GM21529 (cell line): ENCODE results near the gene CLEC11A.

Experiments
- ATAC-seq: cut with Tn5 transposase; IDR thresholded peaks from one replicate; pipeline ENCODE4 v1.9.1; 2021; ENCODE audit not compliant: unreplicated experiment

The CLEC11A gene

DNA sequence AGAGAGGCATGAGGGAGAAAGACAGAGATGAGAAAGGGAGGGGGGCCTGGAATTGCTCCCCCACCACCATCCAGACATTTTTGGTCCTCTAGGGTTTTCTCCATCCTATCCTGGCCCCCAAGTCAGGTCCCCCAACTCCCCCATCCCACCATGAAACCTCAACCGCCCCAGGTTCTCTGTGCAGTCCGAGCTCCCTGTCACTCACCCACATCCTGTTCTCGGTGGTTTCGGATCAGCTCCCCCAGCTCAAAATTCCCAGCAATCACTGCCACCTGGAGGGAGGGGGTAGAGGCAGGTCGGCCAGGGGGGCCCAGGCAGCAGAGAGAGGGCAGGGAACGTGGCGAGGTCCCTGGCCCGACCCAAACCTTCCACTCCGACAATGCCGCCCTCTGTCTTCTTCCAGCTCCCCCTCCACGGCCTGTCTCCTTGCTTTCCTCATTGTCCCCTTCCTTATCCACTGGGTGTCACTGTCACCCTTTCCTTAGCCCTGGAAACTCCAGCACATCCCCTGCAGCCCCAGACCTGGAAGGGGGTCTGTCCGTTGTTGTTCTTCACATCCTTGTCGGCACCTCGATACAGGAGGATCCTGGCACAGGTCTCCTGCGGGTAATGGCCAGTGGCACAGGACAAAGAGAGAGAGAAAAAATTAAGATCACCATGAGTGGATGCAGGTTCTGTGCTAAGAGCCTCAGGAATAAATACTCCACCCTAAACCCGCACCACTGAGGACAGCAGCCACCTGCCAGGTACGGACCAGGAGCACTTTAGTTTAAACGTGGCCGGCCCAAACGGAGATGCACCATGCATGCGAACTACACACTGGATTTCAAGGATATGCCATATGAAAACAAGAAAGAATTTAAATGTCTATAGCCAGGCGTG, 19.0 kb upstream of the CLEC11A start:
- ATAC-seq, result no peak

DNA sequence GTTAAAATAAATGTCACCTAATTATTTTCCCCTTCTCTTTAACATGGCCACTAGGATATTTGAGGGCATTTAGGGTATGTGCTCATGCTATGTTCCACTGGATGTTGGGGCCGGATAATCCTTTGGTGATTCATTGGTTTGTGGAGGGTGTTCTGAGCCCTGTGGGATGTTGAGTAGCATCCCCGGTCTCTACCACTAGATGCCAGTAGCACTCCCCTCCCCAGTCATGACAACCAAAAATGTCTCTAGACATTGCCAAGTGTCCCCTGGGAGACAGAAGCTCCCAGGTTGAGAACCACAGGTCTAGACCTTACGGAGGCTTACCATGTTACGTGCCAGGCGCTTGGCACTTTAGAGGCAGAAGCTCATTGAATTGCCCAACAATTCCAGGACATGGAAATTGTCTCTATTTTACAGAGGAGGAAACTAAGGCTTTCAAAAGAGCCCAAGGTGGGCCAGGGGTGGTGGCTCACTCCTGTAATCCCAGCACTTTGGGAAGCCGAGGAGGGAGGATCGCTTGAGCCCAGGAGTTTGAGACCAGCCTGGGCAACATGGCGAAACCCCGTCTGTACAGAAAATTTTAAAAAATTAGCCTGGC, 17.6 kb upstream of the CLEC11A start:
- no peak for ATAC-seq

DNA sequence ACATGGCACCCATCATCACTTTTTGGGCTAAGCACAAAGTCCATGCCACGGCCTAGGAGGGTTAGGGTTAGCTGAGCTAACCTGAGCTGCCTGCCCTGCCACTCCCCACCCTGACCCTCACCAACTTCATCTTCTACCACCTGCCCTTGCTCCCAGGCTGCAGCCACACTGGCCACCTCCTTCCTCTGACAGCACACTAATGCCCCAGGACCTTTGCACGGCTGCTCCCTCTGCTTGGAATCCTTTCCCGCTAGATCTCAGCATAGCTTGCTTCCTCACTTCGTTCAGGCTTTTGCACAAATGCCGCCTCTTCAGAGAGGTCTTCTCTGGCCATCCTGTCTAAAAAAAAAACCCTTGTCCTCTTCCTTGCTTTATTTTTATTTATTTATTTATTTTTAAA, 16.8 kb upstream of the CLEC11A start:
- no peak for ATAC-seq

DNA sequence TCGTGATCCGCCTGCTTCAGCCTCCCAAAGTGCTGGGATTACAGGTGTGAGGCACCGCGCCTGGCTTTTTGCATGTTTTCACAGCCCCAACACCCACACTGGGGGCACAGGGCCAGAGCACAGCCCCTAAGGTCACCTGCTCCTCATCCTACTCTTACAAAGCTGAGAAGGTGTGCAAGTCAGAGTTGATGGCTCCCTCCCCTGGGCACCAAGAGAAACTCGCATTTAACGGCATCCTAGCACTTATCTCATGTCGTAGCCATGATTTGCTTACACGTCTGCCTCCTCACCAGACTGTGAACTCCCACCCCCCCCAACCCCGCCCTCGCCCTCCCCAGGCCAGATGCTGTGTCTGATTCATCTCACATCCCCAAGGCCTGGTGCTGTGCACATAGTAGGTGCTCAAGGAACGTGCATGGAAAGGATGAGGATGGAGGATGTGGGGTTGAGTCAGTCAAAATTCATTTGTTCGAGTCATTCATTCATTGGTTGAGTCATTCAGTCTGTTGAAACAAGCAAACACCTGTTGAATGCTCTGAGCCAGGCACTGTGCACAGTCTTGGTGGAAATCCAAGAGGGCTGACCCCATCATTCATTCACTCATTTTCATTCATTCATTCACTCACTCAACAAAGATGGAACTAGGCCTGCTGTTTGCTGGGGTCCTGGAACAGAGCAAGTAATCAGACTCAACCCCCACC, 14.8 kb upstream of the CLEC11A start:
- ATAC-seq, result no peak

DNA sequence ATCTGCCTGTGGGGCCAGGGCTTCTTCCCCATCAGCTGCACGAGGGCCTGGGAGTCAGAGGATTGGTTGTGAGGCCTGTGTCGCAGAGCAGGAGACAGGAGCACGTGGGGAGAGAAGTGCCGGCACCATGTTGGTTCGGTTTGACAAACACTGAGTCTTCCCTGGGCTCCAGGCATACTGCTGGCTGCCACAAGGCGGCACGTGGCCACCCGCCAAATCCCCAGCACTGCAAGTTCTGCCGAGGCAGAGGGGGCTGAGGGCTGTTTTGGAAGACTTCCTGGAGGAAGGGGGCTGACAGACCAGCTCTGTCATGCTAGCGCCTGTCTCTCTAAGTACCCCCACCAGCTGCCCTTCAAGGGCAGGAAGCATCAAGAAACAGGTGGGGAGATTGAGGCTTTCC, 13.1 kb upstream of the CLEC11A start:
- ATAC-seq, result no peak

DNA sequence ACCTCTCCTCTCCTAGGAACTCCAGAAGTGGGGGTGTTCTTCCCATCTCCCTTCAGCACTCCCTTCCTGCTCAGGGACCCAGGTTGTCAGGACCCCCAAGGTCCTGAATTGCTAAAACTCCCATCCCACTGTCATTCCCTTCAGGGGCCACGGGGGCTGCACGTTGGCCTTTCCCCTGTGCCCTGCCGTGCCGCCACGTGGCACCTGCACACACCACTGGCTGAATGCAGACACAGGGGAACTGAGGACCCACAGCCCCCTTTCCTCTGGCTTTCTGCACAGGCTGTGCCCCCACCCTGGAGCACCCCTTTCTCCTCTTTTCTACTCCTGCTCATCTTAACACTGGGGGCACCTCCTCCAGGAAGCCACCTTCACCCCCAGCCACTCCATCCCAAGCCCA, 12.6 kb upstream of the CLEC11A start:
- ATAC-seq, result no peak

DNA sequence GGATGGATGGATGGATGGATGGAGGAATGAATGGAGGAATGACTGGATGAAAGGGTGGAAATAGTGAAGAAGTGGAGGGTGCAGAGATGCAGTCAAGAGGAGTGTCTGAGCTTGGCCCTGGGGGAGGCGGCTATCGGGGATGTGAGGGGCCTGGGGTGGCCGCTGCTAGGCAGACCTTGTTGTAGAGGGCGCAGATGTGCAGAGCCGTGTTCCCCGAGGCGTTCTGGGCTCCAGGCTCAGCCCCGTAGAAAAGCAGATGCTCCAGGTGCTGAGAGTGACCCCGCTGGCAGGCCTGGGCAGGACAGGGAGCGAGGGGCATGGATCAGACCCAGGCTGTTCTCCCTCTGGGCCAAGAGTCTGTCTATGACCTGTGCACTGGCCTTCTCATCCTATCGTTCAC, 12.0 kb upstream of the CLEC11A start:
- no peak for ATAC-seq

DNA sequence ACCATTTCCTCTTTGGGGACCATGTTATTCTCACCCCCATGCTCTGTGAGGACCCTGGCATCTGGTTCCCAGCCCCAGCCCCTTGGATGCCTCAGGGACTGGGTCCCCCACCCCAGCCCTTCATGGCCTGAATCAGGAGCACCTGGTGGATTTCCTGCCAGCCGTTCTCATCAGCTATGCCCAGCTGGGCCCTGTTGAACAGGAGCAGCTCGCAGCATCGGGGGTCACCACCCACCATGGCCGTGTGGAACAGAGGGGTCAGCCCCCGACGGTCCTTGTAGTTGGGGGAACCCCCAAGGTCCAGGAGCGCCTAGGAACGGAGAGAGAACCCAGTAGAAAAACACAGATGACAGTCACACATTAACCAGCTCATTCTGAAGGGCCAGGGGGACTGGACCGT, 11.4 kb upstream of the CLEC11A start:
- ATAC-seq, result no peak

DNA sequence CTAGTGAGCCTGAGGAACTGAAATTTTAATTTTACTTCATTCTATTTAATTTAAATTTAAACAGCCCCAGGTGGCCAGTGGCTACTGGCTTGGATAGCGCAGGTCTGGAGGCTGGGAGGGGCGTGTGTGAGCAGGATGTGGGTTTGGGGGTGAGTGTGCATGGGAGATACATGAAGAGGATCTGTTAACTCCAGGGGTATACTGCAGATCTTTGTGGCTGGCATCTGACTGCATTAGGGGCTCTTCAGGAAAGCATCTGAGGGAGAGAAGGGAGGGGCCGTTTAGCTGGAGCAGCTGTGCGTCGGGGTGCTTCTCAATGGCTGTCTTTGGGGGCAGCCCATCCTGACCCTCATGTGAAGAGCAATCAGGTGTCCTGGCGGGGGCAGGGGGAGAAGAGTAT, 10.3 kb upstream of the CLEC11A start:
- ATAC-seq, result no peak

DNA sequence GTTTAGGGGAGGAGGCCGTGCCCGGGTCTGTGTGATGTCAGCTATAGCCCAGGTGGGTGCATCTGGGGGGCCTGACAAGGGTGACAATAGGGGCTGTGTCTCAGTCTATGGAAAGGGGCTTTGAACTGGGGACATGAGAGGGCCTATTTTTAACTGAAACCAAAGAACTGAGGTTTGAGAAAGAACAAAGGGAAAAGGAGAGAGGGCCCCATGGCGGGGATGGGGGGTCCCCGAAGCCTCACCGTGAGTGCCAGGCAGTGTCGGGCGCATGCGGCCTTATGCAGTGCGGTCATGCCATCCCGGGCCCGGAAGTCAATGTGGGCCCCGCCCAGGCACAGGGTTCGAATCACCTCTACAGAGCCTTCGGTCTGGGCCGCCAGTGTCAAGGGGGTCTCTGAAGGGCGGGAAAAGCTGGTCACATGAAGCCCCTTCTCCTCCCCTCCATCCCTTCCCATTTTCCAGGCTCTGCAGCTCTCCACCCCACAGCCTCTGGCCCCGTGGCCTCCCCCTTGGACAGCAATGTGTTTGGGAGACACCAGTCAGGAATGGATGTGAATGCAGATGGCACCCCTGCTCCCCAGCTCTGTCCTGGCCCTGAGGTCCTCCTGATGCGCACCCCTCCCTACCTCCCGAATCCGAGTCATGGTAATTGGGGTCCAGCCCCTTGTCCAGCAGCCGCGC, 9.5 kb upstream of the CLEC11A start:
- ATAC-seq, result no peak

DNA sequence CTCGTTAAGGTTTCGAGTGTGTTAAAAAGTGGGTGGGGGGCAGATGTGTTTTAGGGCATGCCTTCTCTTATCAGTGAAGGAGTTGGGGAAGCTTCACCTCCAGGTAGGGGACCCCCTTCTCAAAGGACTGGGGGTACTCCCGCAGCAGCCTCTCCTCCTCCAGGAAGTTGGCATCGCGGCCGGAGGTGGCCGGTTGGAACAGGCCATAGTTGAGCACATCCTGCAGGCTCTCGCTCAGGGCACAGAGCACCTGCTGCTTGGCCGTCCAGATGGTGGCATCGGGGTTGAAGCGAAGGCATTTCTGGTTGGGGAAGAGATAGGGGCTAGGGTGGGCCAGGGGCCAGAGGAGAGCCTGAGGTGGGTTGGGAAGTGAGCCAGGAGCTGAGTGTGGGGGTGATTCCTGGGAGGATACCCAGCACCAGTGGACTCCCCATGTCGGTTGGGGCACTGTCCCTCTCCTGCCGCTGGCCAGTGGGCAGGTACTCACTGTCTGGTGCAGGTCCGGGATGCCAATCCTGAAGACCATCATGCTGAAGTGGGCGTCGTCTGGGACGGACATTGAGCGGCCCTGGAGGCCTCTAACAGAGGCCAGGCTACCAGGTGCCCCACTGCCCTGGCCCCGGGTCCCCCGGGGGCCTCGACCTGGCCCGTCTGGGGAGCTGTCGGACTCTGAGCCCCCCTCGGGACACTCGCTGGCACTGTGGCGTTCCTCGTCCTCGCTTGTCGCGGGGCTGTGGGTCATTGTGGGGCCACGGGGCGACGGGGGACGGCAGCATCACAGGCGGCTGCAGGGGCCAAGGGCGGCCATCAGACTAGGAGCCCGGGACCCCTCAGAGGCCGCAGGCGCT, 6.8 kb upstream of the CLEC11A start:
- no peak for ATAC-seq

DNA sequence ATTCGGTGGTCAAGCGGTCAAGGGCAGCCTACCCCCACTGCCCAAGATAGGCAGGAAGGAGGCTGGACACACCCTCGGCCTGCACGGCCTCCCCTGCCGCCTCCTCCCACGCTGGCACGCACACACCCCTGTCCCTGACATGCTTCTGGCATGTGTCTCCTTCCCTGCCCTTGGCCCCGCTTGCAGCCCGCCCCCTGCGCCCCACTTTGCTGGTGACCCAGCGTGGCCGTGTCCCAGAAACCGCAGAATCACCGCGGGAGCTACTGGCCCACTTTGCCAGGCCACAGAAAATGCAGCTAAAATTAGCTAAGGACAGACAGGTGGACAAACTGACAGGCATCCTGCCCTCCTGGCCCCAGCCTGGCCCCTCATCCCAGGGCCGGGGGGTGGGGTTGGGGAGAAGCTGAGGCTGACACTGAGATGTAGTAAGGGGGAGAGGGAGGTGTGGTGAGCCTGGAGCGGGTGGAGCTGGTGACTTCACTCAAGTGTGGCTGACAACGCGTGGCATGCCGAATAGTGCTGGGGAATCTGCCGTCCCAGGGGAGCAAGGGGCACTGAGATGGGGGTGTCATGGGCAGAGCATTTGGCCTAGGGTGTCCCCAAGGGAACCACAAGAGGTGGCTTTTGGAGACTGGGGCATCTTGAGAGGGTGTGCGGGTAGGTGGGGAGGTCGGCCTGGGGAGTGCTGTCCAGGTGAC, 6.0 kb upstream of the CLEC11A start:
- ATAC-seq, result no peak

DNA sequence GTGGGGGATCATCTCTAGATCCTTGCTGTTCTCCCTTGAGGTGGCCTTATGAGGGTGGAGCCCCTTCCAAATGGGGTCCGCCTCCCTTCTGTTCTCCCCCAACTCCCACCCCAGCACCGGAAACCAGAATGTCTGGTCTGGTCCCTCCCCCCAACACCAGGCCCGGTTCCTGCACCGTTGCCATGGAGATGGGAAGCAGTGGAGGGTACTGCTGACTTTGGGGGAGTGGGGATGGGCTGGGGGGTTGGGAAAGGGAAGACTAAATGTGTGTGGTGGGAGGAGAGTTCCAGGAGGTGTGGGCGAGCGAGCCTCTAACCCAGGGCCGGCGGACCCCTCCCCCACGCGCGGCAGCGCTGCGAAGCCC, 5.3 kb upstream of the CLEC11A start:
- ATAC-seq, result no peak

DNA sequence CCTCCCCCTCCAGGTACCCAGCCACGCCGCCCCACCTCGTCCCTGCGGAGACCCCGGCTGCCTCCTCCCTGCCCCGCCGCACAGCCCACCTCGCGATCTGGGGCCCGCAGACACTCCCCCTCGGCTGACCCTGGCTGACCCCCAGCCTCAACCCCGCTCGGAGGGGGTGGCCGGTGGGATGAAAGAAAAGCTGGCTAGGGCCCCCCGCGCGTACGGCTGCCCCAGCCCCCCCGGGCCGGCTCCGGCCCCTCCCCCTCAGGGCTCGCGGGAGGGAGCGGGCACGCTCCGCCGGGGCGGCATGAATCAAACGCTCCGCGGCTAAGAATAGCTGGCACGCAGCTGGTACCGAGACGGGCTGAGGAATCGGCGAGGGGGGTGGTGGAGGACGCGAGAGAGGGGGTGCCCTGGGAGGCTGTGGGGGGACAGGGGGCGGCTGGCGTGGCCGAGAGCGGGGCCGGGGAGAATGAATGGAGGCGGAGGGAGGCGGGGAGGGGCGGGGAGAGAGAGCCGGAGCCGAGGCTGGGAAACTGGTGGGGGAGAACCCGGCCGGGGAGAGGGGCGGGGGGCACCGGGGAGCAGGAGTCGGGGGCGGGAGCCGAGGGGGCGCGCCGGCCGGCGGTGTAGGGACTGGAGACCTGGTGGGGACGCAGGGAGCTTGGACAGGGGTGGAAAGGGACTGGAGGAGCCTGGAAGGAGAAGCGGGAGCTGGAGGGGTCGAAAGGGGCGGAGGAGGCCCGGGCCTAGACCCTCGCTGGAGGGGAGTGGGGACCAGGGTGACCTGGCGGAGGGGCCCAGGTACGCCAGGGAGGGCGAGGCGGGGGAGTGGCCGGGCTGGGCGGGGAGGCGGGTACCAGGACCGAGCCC, 4.7 kb upstream of the CLEC11A start:
- ATAC-seq, result no peak

DNA sequence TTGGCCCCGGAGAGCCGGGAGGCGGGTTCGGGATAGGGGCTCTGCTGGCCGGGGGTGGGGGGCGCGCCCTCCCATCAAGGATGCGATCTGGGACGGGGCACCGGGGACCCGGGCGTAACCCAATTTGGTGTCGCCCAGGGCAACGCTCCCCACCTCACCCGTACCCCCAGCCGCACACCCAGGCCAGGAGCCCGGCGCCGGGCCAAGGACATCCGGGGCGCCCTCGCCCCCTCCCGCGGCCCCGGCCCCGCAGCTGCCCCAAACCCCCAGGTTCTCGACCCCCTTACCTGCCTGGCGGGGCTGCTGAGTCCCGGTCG, 4.1 kb upstream of the CLEC11A start:
- no peak for ATAC-seq

DNA sequence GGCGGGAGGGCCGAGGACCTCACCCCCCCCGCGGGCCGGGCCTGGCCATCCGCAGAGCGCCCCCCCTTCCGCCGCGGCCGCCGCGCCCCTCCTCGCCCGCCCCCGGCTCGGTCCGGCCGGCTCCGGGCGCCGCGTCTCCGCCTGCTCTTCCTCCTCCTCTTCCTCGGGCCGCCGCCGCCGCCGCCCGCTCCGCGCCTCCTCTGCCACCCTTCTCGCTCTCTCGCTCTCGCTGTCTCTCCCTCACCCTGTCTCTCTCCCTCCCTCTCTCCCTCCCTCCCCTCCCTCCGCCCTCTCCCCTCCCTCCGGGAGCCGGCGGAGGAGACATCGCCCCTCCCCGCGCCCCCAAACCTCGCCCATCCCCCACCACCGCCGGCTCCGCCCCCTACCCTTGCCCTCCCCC, 3.6 kb upstream of the CLEC11A start, which contains the start of gene SHANK1:
SHANK1 (minus strand) TSS at position 237 of the 400 bp plus-strand sequence. CDS start 2,883 bp downstream, outside the sequence.
- no peak for ATAC-seq

DNA sequence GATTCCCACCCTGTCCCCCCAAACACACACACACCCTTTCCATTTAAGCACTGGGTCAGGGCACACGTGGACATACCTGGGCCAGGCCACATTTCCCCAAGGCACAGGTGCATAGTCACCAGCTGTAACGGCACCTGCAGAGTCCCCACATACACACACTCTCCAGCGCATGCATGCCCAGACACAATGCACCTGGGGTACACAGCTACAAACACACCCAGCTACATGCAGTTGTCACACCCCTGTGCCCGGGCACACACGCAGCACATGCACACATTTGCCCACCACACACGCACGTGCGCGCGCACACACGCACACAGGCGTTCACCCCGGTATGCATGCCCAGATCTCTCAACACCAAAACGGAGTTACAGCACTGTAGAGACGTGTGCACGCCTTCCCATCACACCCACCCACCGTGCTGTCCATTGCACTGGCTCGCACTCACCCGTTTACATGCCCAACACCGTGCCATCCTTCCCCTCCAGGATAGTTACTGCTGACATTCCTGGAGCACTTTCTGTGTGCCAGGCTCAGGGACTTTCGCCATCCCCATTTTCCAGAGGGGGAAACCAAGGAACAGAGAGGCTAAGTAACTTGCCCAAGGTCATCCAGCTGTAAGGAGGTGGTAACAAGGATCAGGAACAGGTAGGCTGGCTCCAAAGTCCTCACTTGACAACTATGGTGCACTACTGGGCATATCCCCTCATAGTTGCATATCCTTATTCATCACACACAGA, 2.8 kb upstream of the CLEC11A start:
- ATAC-seq, result no peak

DNA sequence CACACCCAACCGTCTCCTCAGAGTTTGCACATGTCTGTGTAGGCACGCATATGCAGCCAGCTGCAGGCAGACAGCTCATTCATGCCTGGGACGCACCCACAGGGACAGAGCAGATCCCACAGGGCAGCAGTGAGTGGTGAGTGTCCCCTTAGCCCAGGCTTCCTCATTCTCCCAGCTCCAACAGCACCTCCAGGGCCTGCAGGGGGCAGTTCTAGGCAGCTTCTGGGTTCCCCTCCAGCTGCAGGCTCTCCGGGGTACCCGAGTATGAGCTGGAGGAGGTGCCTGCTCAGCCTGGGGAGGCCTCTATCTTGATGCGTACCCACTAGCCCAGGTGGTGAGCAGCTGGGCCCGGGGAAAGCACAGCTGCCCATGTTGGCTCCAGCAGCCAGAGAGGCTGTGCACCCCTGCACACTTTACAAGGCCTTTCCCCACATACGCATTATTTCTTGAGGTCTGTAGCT, 2.2 kb upstream of the CLEC11A start:
- no peak for ATAC-seq
